Nephron progenitor cell (in vitro differentiated cells): Measurements from ENCODE around the gene RUNX1.

ENCODE experiments used
- DNase-seq: peaks from one replicate; pipeline ENCODE4 v3.0.0; 2021
- H3K27ac Mint-ChIP-seq: 2 replicates; pipeline ENCODE4 v1.8.0; 2021; ENCODE audit warnings: mild to moderate bottlenecking, moderate library complexity, mixed read lengths
- H3K27me3 Mint-ChIP-seq: 2 replicates; pipeline ENCODE4 v1.8.0; 2021; ENCODE audit warnings: mild to moderate bottlenecking, low read depth, mixed read lengths; ENCODE audit not compliant: poor library complexity
- H3K36me3 Mint-ChIP-seq: 2 replicates; pipeline ENCODE4 v1.8.0; 2021; ENCODE audit warnings: low read depth, mixed read lengths
- H3K4me1 Mint-ChIP-seq: 2 replicates; pipeline ENCODE4 v1.8.0; 2021; ENCODE audit warnings: mixed read lengths
- H3K4me3 Mint-ChIP-seq: 2 replicates; pipeline ENCODE4 v1.8.0; 2021; ENCODE audit warnings: mild to moderate bottlenecking, moderate library complexity, mixed read lengths
- H3K9me3 Mint-ChIP-seq: 2 replicates; pipeline ENCODE4 v1.8.0; 2021; ENCODE audit warnings: mild to moderate bottlenecking, moderate library complexity, mixed read lengths
- TF ChIP-seq, protein P1 (sequence below): fragments of 200-600 bp; sonication (generic); IDR thresholded peaks from 2 replicates; pipeline ENCODE4 v1.5.0; 2021; ENCODE audit warnings: antibody characterized with exemption

RUNX1 gene

DNA sequence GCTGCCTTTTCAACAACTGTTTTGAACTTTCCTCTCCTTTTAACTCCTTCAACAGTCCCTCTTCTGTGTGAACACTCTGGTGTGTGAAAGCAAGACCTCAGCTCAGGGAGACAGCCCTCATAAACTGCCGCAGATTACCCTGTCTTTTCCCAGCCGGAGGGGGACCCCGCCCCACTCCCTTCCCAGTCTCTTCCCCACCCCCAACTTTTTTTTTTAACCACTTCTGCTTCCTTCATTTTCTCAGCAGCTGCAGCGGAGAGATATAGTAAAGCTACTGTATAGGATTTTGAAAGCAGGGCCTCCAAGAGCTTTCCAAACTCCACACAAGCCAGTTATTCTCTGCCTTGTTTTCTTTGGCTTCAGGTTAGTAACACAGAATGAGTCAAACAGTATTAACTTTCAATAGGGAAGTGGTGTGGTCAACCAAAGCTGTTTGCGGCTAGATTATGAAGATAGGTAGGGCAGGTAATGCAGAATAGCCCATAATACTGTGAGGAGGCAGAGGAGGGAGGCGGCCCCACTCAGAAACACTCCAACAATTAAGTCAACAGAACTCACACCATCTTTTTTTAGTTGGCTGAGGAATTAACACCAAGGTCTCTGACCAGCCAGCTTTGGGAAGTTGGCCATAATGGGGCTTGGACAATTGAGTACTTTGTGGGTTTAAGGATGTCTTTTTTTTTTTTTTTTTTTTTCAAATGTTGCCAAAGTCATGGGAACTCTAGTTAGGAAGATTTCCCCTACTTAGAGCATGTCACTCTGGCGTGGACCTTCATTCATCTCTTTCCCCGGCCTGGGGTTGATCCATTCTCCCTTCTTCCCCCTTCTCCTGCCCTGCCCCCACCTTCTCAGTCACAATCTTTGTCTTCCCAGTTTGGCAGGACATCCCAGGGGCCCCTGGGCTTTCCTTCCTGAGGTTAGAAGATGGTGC lies 203.3 kb downstream of the RUNX1 start:
- TF ChIP-seq, protein P1, sequence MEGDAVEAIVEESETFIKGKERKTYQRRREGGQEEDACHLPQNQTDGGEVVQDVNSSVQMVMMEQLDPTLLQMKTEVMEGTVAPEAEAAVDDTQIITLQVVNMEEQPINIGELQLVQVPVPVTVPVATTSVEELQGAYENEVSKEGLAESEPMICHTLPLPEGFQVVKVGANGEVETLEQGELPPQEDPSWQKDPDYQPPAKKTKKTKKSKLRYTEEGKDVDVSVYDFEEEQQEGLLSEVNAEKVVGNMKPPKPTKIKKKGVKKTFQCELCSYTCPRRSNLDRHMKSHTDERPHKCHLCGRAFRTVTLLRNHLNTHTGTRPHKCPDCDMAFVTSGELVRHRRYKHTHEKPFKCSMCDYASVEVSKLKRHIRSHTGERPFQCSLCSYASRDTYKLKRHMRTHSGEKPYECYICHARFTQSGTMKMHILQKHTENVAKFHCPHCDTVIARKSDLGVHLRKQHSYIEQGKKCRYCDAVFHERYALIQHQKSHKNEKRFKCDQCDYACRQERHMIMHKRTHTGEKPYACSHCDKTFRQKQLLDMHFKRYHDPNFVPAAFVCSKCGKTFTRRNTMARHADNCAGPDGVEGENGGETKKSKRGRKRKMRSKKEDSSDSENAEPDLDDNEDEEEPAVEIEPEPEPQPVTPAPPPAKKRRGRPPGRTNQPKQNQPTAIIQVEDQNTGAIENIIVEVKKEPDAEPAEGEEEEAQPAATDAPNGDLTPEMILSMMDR: no peak
- peaks cover 4% of the 10 kb centered on the region for H3K27me3 Mint-ChIP-seq
- peak overlapping the region; percentile 96 for H3K27ac Mint-ChIP-seq
- DNase-seq: no peak
- H3K4me1 Mint-ChIP-seq: peaks cover 52% of the 10 kb centered on the region
- peak overlapping the region; percentile 68 for H3K4me3 Mint-ChIP-seq
- no peaks in the 10 kb centered on the region for H3K36me3 Mint-ChIP-seq
- H3K9me3 Mint-ChIP-seq: no peaks in the 10 kb centered on the region

DNA sequence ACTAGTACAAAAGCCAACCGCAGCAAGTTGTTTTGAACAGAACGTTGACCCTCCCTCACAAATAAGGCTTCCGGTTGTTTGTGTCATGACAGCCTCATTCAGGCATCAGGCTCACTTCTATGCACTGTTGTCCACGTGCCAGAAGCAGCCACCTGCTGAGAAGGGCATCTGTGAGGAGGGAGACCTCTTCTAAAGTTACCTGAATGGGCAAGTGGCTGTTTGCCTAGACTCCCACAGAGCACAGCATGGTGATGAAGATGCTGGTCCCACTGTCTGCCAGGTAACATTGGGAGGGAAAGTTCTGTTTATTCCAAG lies 204.2 kb downstream of the RUNX1 start:
- peaks cover 6% of the 10 kb centered on the region for H3K27me3 Mint-ChIP-seq
- peaks cover 55% of the 10 kb centered on the region for H3K4me1 Mint-ChIP-seq
- H3K27ac Mint-ChIP-seq: peak overlapping the region; percentile 42

GRCh38 chr21:34844013-34844923 lies 204.8 kb downstream of the RUNX1 start:
- DNase-seq: no peak
- peak overlapping the region; percentile 42 for H3K27ac Mint-ChIP-seq
- TF ChIP-seq, protein P1: no peak

More for the DNA sequence above, 204.2 kb downstream of the RUNX1 start:
- TF ChIP-seq, protein P1: no peak
- Mint-ChIP-seq H3K4me3 (peak overlapping the region; percentile 38), H3K9me3 (no peaks in the 10 kb centered on the region), H3K36me3 (no peaks in the 10 kb centered on the region)
- DNase-seq: no peak

GRCh38 chr21:34843562-34843961 lies 205.5 kb downstream of the RUNX1 start:
- TF ChIP-seq, protein P1: no peak
- no peak for DNase-seq
- H3K4me1 Mint-ChIP-seq: peaks cover 55% of the 10 kb centered on the region
- H3K36me3 Mint-ChIP-seq: no peaks in the 10 kb centered on the region
- no peak overlapping the region for H3K27ac Mint-ChIP-seq
- H3K27me3 Mint-ChIP-seq: peaks cover 6% of the 10 kb centered on the region
- H3K9me3 Mint-ChIP-seq: no peaks in the 10 kb centered on the region
- H3K4me3 Mint-ChIP-seq: no peak overlapping the region

More at GRCh38 chr21:34844013-34844923, 204.8 kb downstream of the RUNX1 start:
- peaks cover 55% of the 10 kb centered on the region for H3K4me1 Mint-ChIP-seq
- H3K4me3 Mint-ChIP-seq: no peak overlapping the region
- no peaks in the 10 kb centered on the region for H3K9me3 Mint-ChIP-seq
- H3K36me3 Mint-ChIP-seq: no peaks in the 10 kb centered on the region
- peaks cover 6% of the 10 kb centered on the region for H3K27me3 Mint-ChIP-seq

GRCh38 chr21:34841154-34841553 lies 207.9 kb downstream of the RUNX1 start:
- H3K36me3 Mint-ChIP-seq: no peaks in the 10 kb centered on the region
- H3K9me3 Mint-ChIP-seq: no peaks in the 10 kb centered on the region
- DNase-seq: no peak
- no peak overlapping the region for H3K27ac Mint-ChIP-seq
- H3K4me3 Mint-ChIP-seq: no peak overlapping the region
- H3K4me1 Mint-ChIP-seq: peaks cover 53% of the 10 kb centered on the region
- peaks cover 6% of the 10 kb centered on the region for H3K27me3 Mint-ChIP-seq
- TF ChIP-seq, protein P1: no peak
